Measurements from ENCODE around the gene JMJD4.

The JMJD4 gene

GRCh38 chr1:227769047-227769935, 34.2 kb upstream of the JMJD4 start:
- H3K4me3 ChIP-seq (ENCODE audit: low read length), result no peak overlapping the region
- no peak for DNase-seq (ENCODE audit: low read depth)
- TF ChIP-seq, protein P1, sequence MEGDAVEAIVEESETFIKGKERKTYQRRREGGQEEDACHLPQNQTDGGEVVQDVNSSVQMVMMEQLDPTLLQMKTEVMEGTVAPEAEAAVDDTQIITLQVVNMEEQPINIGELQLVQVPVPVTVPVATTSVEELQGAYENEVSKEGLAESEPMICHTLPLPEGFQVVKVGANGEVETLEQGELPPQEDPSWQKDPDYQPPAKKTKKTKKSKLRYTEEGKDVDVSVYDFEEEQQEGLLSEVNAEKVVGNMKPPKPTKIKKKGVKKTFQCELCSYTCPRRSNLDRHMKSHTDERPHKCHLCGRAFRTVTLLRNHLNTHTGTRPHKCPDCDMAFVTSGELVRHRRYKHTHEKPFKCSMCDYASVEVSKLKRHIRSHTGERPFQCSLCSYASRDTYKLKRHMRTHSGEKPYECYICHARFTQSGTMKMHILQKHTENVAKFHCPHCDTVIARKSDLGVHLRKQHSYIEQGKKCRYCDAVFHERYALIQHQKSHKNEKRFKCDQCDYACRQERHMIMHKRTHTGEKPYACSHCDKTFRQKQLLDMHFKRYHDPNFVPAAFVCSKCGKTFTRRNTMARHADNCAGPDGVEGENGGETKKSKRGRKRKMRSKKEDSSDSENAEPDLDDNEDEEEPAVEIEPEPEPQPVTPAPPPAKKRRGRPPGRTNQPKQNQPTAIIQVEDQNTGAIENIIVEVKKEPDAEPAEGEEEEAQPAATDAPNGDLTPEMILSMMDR (IDR thresholded peaks at IDR 0.05; ENCODE audit: insufficient read depth, low read depth, low read length, missing control alignments), result no peak

- H3K4me3 ChIP-seq (ENCODE audit: low read length), result no peak overlapping the region
- DNase-seq (ENCODE audit: low read depth), result no peak
- TF ChIP-seq, protein P1 (IDR thresholded peaks at IDR 0.05; ENCODE audit: insufficient read depth, low read depth, low read length, missing control alignments), result no peak
These were observed 33.5 kb upstream of the JMJD4 start for GRCh38 chr1:227768640-227769039.

GRCh38 chr1:227768125-227768439, 33.0 kb upstream of the JMJD4 start:
- H3K4me3 ChIP-seq (ENCODE audit: low read length), result no peak overlapping the region
- DNase-seq (ENCODE audit: low read depth), result no peak
- TF ChIP-seq, protein P1 (IDR thresholded peaks at IDR 0.05; ENCODE audit: insufficient read depth, low read depth, low read length, missing control alignments), result no peak

DNA sequence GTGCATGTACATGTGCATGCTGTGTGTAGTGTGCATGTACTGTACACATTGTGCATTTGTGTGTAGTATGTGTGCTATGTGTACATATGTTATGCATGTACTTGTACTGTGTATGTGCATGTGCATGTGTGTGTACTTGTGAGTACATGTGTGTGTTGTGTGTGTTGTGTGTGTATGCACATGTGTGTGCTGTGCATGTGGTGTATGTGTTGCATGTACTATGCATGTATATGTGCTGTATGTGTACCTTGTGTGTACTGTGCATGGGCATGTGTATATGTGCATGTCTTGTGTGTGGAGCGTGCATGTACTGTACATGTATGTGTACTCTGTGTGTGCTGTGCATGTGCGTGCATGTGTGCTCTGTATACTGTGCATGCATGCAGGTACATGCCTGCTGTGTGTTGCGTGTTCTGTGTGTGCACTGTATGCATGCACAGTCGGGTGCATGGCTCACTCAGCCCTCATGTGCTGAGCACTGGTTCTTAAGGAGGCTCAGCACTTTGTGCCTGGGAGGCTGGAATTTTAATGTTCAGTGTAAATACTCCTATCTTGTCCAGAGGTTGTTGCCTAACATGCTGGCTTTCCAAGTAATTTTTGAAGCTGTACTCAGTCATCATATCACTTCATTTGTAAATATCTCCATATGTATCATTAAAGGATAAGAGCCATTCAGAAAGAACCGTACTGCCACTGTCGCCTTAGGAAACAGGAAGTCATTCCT, 32.5 kb upstream of the JMJD4 start:
- TF ChIP-seq, protein P1 (IDR thresholded peaks at IDR 0.05; ENCODE audit: insufficient read depth, low read depth, low read length, missing control alignments), result no peak

DNA sequence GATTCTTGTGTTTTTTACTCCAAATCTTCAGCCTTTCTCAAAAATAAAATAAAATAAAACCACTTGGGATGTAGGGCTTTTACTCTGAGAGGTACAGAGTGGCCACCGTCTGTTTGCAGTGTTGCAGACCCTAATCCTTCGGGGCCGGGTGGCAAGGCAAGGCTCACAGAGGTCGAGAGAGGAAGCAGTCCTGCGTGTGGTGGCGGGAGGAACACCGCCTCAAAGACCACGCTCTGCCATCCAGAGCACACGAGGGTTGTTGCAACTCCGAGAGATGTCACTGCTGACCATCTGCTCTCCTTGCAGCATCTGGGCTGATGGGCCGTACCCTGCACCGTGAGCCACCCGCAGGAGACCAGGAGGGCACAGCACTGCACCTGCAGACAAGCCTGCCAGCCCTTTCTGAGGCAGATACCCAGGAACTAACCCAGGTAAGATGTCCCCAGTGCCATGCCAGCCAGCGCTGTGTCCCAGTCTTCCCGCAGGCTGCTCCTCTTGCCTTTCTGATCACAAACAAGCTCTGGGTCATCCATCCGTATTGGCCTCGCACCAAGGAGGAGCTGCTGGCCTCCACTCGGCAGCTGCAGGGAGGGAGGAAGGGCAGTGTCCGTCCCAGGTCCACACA, 31.7 kb upstream of the JMJD4 start:
- TF ChIP-seq, protein P1 (IDR thresholded peaks at IDR 0.05; ENCODE audit: insufficient read depth, low read depth, low read length, missing control alignments), result no peak
- no peak overlapping the region for H3K4me3 ChIP-seq (ENCODE audit: low read length)

More for the DNA sequence above, 32.5 kb upstream of the JMJD4 start:
- H3K4me3 ChIP-seq (ENCODE audit: low read length), result no peak overlapping the region
- DNase-seq (ENCODE audit: low read depth), result no peak

DNA sequence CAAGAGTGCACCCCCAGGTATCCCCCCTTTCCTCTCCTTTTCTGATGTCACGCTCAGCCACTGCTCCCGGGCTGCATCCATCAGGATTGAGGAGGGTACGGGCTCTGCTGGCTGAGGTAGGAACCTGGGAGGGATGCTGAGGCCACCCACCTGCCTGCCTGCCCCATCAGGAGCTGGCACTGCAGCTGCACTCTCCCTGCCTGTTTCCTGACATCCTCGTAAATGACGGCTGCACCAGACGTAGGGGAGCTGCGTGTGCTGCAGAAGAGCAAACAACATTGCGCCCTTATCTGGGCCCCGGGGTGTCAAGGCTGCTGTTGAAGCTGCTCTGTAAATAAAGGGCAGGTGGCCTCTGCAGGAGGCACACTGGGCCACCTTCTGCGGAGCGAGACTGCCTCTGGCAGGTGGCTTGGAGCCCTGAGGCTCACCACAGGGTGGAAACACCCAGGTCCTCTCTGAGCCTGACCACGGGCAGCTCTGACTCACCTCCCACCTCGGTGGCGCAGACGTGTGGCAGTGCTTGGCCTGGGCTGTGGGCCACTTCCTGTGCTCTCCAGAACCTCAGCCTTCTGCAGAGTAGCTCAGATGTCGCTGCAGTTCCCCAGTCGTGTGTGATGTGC, 31.0 kb upstream of the JMJD4 start:
- DNase-seq (ENCODE audit: low read depth), result no peak
- TF ChIP-seq, protein P1 (IDR thresholded peaks at IDR 0.05; ENCODE audit: insufficient read depth, low read depth, low read length, missing control alignments), result no peak
- no peak overlapping the region for H3K4me3 ChIP-seq (ENCODE audit: low read length)

More for the DNA sequence above, 31.7 kb upstream of the JMJD4 start:
- DNase-seq (ENCODE audit: low read depth), result no peak
